SHP77 treated with DMSO at 0.1 percent for 48 hours (cell line): ENCODE data around the gene CD84.
"Not testable (repeated sequence)": the region's sequence is repeated elsewhere in the genome, so short reads cannot be mapped to it uniquely, and the experiment has no call there.

Source experiments
- DNase-seq: peaks from one replicate; lab custom pipeline; 2025; lab: John Stamatoyannopoulos, UW

CD84 gene

GRCh38 chr1:160504651-160505050 is 74.6 kb downstream of the CD84 start:
- DNase-seq: no peak

- no peak for DNase-seq
These were observed 76.2 kb downstream of the CD84 start for GRCh38 chr1:160503087-160503486.

GRCh38 chr1:160500321-160500990 is 78.8 kb downstream of the CD84 start:
- DNase-seq: no peak

GRCh38 chr1:160499631-160500030 is 79.7 kb downstream of the CD84 start:
- DNase-seq: no peak

- not testable (repeated sequence) for DNase-seq
These were observed 80.8 kb downstream of the CD84 start for GRCh38 chr1:160498301-160499065.

- no peak for DNase-seq
These were observed 83.0 kb downstream of the CD84 start for GRCh38 chr1:160496334-160496733.

GRCh38 chr1:160494620-160495019 is 84.7 kb downstream of the CD84 start:
- no peak for DNase-seq

GRCh38 chr1:160492617-160493016 is 86.7 kb downstream of the CD84 start:
- no peak for DNase-seq

GRCh38 chr1:160491981-160492380 is 87.3 kb downstream of the CD84 start:
- no peak for DNase-seq
